Liver (tissue), 9 donors: ENCODE measurements around the gene JMJD1C. TPM values are rescaled to one million over a fixed set of nuclear protein-coding genes. Genes with fewer than 3 reads are reported as not detected.

Source experiments
- DNase-seq: peaks from one replicate; pipeline ENCODE4 v3.0.0-alpha.2; 2017; ENCODE audit warnings: low spot score
- H3K27ac ChIP-seq, 2 donors: one replicate each; pipeline ENCODE4 v1.7.0; 2013; ENCODE audit warnings: inconsistent platforms in 2 of 2, low read length in 2 of 2, control low read depth in 1 of 2, low read depth in 1 of 2, mild to moderate bottlenecking in 1 of 2
- H3K27me3 ChIP-seq, 4 donors: one replicate each; pipeline versions ENCODE4 v1.6.1 to v1.7.0; 2013; ENCODE audit warnings: low read length in 3 of 4, inconsistent platforms in 1 of 4, mild to moderate bottlenecking in 1 of 4, moderate library complexity in 1 of 4; ENCODE audit not compliant: control insufficient read depth in 4 of 4, insufficient read depth in 4 of 4
- H3K36me3 ChIP-seq, 4 donors: one replicate each; pipeline versions ENCODE4 v1.6.1 to v1.7.0; 2013; ENCODE audit warnings: low read length in 3 of 4, mild to moderate bottlenecking in 3 of 4, low read depth in 1 of 4, moderate library complexity in 1 of 4; ENCODE audit not compliant: control insufficient read depth in 4 of 4, insufficient read depth in 3 of 4
- H3K4me1 ChIP-seq, 4 donors: one replicate each; pipeline versions ENCODE4 v1.6.1 to v1.7.0; 2013; ENCODE audit warnings: low read length in 3 of 4, mild to moderate bottlenecking in 3 of 4, moderate library complexity in 1 of 4; ENCODE audit not compliant: control insufficient read depth in 4 of 4, insufficient read depth in 4 of 4
- H3K4me3 ChIP-seq, 3 donors: one replicate each; pipeline versions ENCODE4 v1.6.1 to v1.7.0; 2013; ENCODE audit warnings: low read length in 3 of 3, control low read depth in 1 of 3, low read depth in 1 of 3, mild to moderate bottlenecking in 1 of 3
- H3K9ac ChIP-seq, 2 donors: one replicate each; pipeline ENCODE4 v1.7.0; 2013; ENCODE audit warnings: low read length in 2 of 2, mild to moderate bottlenecking in 2 of 2, moderate library complexity in 2 of 2, control low read depth in 1 of 2, low read depth in 1 of 2
- H3K9me3 ChIP-seq, 4 donors: one replicate each; pipeline versions ENCODE4 v1.6.1 to v1.7.0; 2013; ENCODE audit warnings: low read length in 3 of 4; ENCODE audit not compliant: control insufficient read depth in 4 of 4
- ATF3 ChIP-seq: IDR thresholded peaks from 2 replicates; pipeline ENCODE4 v1.6.1; 2016; ENCODE audit warnings: antibody characterized with exemption
- CTCF ChIP-seq: fragments of 150-350 bp; IDR thresholded peaks from 2 replicates; pipeline ENCODE4 v1.5.1; 2017; ENCODE audit warnings: improper control_type of control experiment, low read depth, low read length; ENCODE audit not compliant: missing input control
- EGR1 ChIP-seq, 2 donors: IDR thresholded peaks; 2 replicates each; pipeline ENCODE4 v1.6.1; 2016 to 2018; ENCODE audit warnings: antibody characterized with exemption in 2 of 2, low read depth in 2 of 2
- FOXA1 ChIP-seq: IDR thresholded peaks from 2 replicates; pipeline ENCODE4 v1.6.1; 2016; ENCODE audit warnings: antibody characterized with exemption
- FOXA2 ChIP-seq: IDR thresholded peaks from 2 replicates; pipeline ENCODE4 v1.6.1; 2016; ENCODE audit warnings: antibody characterized with exemption
- GABPA ChIP-seq, 2 donors: IDR thresholded peaks in 1 of 2; conservative IDR thresholded peaks in 1 of 2; 2 replicates each; pipeline ENCODE4 v1.6.1; 2016; ENCODE audit warnings: antibody characterized with exemption in 2 of 2, mild to moderate bottlenecking in 1 of 2, moderate library complexity in 1 of 2
- HNF4A ChIP-seq, 2 donors: conservative IDR thresholded peaks; 2 replicates each; pipeline ENCODE4 v1.6.1; 2016; ENCODE audit warnings: antibody characterized with exemption in 2 of 2, mild to moderate bottlenecking in 2 of 2
- HNF4G ChIP-seq: IDR thresholded peaks from 2 replicates; pipeline ENCODE4 v1.6.1; 2016; ENCODE audit warnings: antibody characterized with exemption
- JUND ChIP-seq, 2 donors: IDR thresholded peaks; 2 replicates each; pipeline ENCODE4 v1.6.1; 2016; ENCODE audit warnings: antibody characterized with exemption in 2 of 2
- MAX ChIP-seq: IDR thresholded peaks from 2 replicates; pipeline ENCODE4 v1.6.1; 2016; ENCODE audit warnings: antibody characterized with exemption
- NR2F2 ChIP-seq: IDR thresholded peaks from 2 replicates; pipeline ENCODE4 v1.6.1; 2016; ENCODE audit warnings: antibody characterized with exemption
- RAD21 ChIP-seq, 2 donors: IDR thresholded peaks; 2 replicates each; pipeline ENCODE4 v1.6.1; 2016; ENCODE audit warnings: antibody characterized with exemption in 2 of 2, mild to moderate bottlenecking in 2 of 2
- REST ChIP-seq: IDR thresholded peaks from 2 replicates; pipeline ENCODE4 v1.6.1; 2016; ENCODE audit warnings: antibody characterized with exemption, mild to moderate bottlenecking
- RXRA ChIP-seq, 2 donors: IDR thresholded peaks; 2 replicates each; pipeline ENCODE4 v1.6.1; 2017 to 2018; ENCODE audit warnings: antibody characterized with exemption in 2 of 2, mild to moderate bottlenecking in 1 of 2
- SP1 ChIP-seq: IDR thresholded peaks from 2 replicates; pipeline ENCODE4 v1.6.1; 2018; ENCODE audit warnings: antibody characterized with exemption, mild to moderate bottlenecking
- TAF1 ChIP-seq: conservative IDR thresholded peaks from 2 replicates; pipeline ENCODE4 v1.6.1; 2016; ENCODE audit warnings: antibody characterized with exemption, mild to moderate bottlenecking
- YY1 ChIP-seq: IDR thresholded peaks from 2 replicates; pipeline ENCODE4 v1.6.1; 2016; ENCODE audit warnings: antibody characterized with exemption, mild to moderate bottlenecking
- ZBTB33 ChIP-seq: IDR thresholded peaks from 2 replicates; pipeline ENCODE4 v1.6.1; 2016; ENCODE audit warnings: antibody characterized with exemption
- WGBS: extraction: QIAGEN DNeasy Blood & Tissue Kit; methylation state at CpG from one replicate; pipeline ENCODE4 v1.1.7; 2013; 5-methylcytosine and 5-hydroxymethylcytosine counted together
- polyA plus RNA-seq, 2 donors: library from polyadenylated mRNA; stranded (reverse) in 1 of 2; unstranded in 1 of 2; fragments of 200-250 nt in 1 of 2; fragments of >200 nt in 1 of 2; fragmentation: Nextera tagmentation in 1 of 2; extraction: Ambion mirVana in 1 of 2; gene quantifications; one replicate each; pipeline versions ENCODE4 v1.2.1 to v1.2.3, GENCODE V29; 2013 to 2015
- total RNA-seq, 2 donors: library from RNA; depleted of rRNA; stranded (reverse); fragments of >200 nt; gene quantifications; one replicate each; pipeline ENCODE4 v1.2.3, GENCODE V29; 2014
- donor health status: healthy.
- donor health status: healthy.
- donor health status: healthy.
- donor health status: healthy.
- donor health status: healthy.

JMJD1C gene
- total and polyA plus RNA-seq, 4 donors = 11.0 to 93.1 (median 56.0) TPM

GRCh38 chr10:63137306-63137705 is 328.5 kb downstream of the JMJD1C start:
- H3K4me1 ChIP-seq = peaks cover 2 to 26% (median 7%) of the 10 kb centered on the region in 4 donors
- peak overlapping the region; percentile 37 to 98 for H3K27ac ChIP-seq
- H3K36me3 ChIP-seq = peaks cover 0 to 3% (median 2%) of the 10 kb centered on the region in 4 donors

More at GRCh38 chr10:63137306-63137705, 328.5 kb downstream of the JMJD1C start:
- Histone ChIP-seq H3K27me3 (no peaks in the 10 kb centered on the region), H3K9me3 (no peaks in the 10 kb centered on the region), H3K9ac (no peak overlapping the region), H3K4me3 (no peak overlapping the region)
- no peak for DNase-seq
- WGBS = 41% methylated on average over 2 of the region's 2 CpGs
- TF ChIP-seq CTCF (no peak), ATF3 (peak; percentile 66), RAD21 (IDR thresholded peaks at IDR 0.05) (no peak), TAF1 (no peak), HNF4G (peak; percentile 31), EGR1 (IDR thresholded peaks at IDR 0.05; ENCODE audit: low read depth in 2 of 2) (no peak), HNF4A (conservative IDR thresholded peaks at IDR 0.05) (peak; percentile 74 to 78), JUND (IDR thresholded peaks at IDR 0.05) (peak; percentile 24 to 38), REST (no peak), YY1 (no peak), GABPA (IDR thresholded peaks at IDR 0.05 in 1 of 2, conservative IDR thresholded peaks at IDR 0.05 in 1 of 2) (no peak), MAX (no peak), FOXA2 (no peak), ZBTB33 (peak; percentile 28), NR2F2 (no peak), SP1 (peak; percentile 69), FOXA1 (no peak), RXRA (IDR thresholded peaks at IDR 0.05) (peak in 1 of 2 donors; percentile 36)
